ENCODE data around the gene CATSPERZ.

Gene CATSPERZ

DNA sequence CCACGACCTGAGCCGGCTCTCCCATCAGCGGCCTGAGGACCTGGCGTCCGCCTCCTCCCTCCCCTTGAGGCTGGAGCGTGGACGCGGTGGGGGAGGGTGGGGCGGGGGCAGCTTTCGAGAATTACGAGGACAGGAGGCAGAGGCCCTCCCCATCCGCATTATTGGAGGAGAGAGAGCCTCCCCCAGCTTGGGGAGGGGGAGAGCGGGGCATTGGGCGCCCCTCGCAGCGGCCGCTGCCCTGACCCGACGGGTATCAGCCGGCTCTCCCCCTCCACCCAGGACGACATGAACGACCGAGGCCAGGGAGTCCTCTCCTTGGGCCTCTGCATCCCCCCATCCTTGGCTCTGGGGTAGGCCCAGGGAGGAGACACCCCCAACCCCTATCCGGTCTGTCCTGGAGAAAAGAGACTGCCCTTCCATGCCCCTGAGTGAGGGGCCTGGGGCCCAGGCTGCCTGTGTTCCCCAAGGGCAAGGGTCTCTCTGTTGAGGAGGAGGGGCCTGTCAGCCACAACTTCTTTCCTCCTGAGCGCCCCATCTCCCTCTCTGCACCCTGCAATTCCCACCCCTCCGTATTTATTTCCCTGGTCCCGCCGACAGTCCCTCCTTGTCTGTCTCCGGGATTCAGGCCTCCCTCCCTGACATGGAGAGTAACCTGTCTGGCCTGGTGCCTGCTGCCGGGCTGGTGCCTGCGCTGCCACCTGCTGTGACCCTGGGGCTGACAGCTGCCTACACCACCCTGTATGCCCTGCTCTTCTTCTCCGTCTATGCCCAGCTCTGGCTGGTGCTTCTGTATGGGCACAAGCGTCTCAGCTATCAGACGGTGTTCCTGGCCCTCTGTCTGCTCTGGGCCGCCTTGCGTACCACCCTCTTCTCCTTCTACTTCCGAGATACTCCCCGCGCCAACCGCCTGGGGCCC, 14.0 kb upstream of the CATSPERZ start:
- DNase-seq = peak in 1 of 2 experiments; percentile 38

DNA sequence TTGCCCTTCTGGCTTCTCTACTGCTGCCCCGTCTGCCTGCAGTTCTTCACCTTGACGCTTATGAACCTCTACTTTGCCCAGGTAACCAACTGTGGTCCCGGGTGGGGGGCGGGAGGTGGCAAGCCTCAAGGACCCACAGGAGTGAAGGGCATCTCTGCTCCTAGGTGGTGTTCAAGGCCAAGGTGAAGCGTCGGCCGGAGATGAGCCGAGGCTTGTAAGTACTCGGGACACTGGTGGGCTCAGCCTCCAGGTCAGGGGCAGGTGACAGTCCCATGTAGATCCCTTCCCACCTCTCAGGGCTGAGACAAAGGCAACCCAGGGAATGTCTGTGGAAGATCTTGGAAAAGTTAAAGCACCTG, 13.4 kb upstream of the CATSPERZ start:
- DNase-seq = no peak

DNA sequence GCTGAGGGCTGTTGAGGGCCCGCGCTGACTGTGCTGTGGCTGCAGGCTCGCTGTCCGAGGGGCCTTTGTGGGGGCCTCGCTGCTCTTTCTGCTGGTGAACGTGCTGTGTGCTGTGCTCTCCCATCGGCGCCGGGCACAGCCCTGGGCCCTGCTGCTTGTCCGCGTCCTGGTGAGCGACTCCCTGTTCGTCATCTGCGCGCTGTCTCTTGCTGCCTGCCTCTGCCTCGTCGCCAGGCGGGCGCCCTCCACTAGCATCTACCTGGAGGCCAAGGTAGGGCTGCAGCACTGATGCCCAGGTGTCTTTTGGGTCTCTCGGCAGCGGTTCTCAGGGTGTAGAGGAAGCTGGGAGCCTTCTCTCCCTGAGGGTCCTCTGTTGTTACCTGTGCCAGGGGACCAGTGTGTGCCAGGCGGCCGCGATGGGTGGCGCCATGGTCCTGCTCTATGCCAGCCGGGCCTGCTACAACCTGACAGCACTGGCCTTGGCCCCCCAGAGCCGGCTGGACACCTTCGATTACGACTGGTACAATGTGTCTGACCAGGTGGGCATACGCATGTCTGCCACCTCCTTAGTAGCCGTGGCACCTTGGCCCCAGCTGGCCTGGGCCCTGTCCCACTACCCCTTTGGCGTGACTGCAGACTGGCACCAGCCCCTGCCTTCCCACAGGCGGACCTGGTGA, 12.3 kb upstream of the CATSPERZ start:
- no peak for DNase-seq

DNA sequence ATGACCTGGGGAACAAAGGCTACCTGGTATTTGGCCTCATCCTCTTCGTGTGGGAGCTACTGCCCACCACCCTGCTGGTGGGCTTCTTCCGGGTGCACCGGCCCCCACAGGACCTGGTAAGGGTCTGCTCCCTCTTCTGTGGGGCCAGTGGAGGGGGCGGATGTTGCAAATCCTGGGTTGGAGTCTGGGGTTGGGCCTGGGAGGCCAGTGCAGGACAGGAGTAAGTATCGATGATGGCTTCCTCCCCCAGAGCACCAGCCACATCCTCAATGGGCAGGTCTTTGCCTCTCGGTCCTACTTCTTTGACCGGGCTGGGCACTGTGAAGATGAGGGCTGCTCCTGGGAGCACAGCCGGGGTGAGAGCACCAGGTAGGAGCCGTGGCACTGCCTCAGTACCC, 11.8 kb upstream of the CATSPERZ start:
- no peak for DNase-seq

DNA sequence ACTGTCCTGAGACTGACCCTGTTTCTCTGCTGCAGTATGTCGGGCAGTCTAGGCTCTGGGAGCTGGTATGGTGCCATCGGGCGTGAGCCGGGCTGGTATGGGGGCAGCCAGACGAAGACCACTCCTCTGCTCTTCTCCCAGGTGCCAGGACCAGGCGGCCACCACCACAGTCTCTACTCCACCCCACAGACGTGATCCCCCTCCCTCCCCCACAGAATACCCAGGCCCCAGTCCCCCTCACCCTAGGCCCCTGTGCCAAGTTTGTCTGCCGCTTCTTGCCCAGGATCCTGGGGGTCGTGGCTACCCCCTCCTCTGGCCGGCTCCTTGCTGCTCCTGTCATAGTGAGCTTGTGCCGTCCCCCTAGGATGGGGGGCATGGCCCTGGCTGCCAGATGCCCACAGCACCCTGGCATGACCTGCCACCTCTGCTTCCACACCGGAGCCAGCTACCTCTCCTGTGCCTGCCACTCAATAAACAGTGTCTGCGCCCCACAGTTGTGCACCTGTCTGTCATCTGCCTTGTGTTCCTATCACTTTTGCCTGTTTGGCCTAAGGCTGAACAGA, 11.1 kb upstream of the CATSPERZ start:
- DNase-seq = no peak

DNA sequence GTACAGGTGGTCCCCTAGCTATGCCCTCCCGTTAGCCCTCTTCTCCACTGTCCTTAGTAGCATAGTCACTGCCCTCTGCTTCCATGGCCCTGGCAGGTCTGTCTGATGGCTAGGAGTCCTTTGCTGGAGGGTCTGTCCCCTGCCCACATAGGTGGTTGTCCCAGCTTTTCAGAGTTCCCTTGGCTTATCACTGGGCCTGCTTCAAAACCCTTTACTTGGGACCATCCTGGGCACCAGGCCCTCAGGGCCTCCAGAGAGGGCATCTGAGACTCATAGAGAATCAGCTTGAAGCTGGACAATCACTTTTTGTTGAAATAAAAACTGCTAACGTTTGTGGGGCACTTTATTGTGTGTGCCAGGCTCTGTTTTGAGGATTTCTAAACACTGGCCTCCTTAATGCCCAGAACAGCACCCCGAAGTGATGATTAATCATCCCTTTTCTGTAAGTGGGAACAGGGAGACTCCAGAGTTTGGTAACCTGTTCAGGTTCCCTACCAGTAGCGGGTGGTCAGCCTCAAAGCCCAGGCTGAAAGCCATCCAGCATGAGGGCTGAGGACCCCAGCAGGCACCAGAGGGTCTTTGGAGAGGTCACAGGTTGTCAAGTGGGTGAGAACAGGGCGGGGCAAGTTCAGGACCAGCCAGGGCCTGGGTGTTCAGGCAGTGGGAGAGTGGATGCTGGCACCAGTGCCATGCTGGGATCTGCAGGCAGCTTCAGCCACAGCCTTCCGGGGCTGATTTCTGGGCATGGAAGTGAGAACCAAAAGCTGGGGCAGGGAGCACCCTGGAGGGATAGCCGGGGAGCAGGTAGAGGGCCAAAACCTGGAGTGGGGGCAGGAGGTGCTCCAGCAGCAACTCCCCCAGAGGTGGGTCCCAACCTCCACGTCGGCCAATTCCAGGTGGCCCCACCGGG, 9.6 kb upstream of the CATSPERZ start:
- DNase-seq = no peak

DNA sequence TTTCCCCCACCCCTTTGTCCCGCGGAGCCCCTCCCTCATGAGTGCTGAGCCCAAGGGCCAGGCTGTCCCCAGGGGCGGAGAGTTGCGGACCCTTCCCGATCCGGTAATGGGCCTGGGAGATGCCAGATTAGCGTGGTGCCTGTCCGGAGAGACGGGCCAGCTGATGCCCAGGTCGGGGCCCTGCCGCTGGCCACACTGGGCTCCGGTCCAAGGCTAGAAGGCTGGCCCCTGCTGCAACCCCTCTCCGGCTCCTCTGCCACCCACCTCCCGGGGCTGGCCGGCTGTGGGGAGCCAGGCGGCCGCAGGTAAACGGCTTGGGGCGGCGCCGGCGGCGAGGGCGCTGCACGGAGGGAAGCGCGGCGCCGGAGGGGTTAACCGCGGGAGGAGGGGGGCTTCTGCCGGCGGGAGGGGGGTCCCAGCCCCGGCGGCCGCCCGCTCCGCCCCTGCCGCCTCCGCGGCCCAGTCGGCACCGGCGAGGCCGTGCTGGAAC, 8.9 kb upstream of the CATSPERZ start, which contains the start of gene KCNK4:
TSS of gene KCNK4 (plus strand) at position 41 of the 490 bp plus-strand sequence. CDS start 1,717 bp downstream, outside the sequence.
- no peak for DNase-seq

DNA sequence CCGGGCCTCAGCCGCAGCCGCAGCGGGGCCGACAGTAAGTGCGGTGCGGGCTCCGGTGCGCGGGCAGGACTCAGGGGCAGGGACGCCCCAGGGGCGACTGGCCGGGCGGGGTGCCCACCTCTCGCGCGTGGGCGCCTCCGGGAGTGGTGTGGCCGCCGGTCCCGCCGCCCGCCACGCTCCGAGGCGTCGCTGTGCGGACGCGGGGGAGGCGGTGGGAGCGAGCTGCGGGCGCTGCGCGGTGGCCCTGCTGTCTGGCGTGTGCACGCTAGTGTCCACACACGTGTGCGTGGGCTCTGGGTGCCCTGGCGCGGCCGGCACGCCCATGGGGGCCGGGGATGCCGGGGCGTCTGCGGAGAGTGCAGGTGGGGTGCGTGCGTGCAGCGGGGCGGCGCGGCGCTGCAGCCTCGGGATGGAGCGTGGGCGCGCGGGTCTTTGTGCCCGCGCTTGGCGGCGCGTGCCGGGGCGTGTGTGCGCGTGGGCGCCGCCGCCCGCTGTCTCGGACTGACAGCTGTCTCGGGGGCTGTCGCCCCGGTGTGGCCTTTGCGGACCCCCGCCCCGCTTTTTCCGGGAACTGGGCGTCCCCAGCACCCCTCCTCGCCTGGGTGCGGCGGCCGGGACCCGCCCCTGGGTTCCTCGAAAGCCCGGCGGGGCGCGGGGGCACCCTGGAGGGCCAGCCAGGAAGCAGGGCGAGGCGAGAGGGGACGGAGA, 8.3 kb upstream of the CATSPERZ start:
- DNase-seq = no peak

DNA sequence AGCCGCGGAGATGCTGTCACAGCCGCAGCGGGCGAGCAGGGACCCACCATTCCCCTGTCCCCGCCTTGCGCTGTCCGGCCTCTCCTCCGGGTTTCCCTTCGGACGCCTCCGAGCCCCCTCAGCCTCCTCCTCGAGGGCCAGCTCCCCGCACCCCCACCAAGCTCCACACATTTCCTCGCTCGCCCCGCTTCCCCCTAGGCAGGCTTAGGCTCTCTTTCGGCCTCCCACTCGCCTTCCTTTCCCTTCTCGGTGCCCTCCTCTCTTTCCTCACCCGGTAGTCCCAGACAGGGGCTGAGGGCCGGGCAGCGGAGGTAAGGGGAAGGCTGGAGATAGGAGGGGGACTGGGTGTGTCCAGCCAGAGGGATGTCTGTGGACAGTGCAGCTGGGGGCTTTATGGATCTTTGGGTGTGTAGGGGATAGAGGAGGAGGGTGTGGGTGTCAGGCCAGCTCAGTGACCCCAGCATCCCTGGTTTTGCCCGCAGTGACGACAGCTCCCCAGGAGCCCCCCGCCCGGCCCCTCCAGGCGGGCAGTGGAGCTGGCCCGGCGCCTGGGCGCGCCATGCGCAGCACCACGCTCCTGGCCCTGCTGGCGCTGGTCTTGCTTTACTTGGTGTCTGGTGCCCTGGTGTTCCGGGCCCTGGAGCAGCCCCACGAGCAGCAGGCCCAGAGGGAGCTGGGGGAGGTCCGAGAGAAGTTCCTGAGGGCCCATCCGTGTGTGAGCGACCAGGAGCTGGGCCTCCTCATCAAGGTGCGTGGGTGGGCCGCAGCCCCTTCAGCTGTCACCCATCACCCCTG, 7.5 kb upstream of the CATSPERZ start:
- DNase-seq = no peak

DNA sequence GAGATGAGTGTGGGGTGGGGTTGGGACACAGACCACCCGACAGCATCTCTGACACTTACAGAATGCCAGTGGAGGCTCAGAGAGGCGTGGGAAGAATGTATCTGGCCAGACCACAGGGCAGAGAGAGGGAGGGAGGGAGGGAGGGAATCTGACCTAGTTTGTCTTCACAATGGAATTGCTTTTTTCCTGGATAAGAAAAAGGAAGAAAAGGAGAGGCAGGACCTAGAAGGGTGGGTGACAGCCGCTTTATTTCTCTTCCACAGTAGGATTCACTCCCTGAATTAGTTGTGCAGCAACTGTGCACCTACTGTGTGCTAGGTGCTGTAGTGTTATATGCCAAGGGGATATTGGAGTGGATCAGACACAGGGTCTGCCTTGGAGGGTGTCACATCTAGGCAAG, 5.4 kb upstream of the CATSPERZ start:
- no peak for DNase-seq

DNA sequence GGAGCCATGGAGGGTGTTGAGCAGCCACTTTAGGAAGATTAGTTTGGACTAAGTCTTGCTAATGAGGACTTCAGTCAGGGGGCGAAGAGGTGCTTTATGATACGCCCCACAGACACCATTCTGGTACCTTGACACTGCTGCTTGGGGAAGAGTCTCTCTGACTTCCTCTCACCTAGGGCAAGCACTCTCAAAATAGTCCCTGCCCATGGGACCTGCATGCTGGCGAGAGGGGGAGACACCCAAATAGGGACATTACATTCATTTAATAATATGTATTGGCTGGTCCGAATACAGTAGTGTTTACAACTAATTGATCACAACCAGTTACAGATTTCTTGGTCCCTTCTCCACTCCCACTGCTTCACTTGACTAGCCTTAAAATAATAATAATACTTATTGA, 4.4 kb upstream of the CATSPERZ start:
- no peak for DNase-seq

DNA sequence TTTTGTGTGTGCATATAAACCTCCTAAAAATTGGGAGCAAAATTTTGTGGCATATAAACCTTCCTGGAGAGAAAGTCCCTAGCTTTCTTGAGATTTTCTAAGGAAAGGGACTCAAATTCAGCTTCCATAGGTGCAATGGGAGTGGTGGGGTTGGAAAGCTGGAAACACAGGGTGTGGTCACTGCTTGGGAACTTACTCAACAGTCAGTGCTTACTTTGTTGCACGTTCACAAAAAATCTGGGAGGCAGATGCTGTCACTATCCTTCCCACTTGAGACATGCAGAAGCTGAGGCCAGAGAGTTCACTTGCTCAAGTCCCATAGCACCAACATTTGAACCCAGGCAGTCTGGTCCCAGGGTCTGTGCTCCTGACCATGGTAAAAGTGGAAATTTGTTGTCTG, 3.9 kb upstream of the CATSPERZ start:
- DNase-seq = no peak

DNA sequence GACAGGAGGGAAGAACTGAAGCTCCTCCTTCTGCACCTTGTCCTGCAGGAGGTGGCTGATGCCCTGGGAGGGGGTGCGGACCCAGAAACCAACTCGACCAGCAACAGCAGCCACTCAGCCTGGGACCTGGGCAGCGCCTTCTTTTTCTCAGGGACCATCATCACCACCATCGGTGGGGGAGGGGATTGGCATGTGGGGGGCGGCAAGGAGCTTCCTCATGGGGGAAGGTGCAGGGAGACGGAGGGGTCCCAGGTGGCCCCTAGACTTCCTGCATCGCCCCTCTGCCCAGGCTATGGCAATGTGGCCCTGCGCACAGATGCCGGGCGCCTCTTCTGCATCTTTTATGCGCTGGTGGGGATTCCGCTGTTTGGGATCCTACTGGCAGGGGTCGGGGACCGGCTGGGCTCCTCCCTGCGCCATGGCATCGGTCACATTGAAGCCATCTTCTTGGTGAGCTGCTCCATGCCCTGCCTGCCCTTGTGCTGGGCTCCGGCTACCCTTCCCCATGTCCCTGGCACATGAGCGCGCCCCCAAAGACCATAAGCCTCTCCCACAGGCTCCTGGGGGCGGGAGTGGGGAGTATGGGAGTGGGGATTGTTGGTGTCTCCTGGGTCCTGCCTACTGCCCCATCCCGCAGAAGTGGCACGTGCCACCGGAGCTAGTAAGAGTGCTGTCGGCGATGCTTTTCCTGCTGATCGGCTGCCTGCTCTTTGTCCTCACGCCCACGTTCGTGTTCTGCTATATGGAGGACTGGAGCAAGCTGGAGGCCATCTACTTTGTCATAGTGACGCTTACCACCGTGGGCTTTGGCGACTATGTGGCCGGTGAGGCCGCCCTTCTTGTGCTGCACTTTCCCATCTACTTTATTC, 3.1 kb upstream of the CATSPERZ start:
- DNase-seq = no peak

DNA sequence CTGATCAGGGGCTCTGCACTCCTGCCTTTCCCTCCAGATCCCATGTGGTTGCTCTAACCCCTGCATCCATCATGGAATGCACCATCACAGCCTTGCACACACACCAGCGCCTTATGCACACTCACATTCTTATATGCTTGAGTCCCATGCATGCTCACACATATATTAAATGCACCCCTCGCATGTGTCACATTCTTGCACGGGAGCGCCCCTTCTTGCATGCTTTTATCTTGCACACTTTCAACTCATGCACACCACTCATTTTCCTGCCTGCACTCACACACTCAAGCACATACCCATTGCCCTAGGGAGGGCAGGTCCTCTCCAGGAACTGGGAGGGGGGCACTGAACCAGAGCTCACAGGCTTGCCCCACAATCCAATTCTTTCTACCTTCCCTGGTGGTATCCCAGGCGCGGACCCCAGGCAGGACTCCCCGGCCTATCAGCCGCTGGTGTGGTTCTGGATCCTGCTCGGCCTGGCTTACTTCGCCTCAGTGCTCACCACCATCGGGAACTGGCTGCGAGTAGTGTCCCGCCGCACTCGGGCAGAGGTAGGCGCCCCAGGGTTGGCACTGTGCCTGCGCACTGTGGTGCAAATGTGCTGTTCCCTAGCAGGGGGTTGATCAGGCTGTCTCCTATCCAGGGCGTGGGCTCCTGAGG, 2.3 kb upstream of the CATSPERZ start:
- DNase-seq = no peak

DNA sequence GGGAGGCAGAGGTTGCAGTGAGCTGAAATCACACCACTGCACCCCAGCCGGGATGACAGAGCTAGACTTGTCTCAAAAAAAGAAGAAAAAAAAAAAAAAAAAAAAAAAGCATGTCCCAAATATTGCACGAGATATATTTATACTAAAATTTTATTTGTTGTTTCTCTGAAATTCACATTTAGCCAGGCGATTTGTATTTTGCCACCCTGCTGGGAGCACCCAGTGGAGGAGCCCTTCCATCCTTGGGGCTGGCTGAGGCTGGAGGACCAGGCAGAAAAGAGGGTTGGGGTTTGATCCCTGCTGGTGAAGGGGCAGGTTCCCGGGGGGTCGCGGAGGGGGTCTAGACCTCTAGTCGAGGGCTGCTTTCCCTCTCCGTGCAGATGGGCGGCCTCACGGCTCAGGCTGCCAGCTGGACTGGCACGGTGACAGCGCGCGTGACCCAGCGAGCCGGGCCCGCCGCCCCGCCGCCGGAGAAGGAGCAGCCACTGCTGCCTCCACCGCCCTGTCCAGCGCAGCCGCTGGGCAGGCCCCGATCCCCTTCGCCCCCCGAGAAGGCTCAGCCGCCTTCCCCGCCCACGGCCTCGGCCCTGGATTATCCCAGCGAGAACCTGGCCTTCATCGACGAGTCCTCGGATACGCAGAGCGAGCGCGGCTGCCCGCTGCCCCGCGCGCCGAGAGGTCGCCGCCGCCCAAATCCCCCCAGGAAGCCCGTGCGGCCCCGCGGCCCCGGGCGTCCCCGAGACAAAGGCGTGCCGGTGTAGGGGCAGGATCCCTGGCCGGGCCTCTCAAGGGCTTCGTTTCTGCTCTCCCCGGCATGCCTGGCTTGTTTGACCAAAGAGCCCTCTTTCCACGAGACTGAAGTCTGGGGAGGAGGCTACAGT, 952 bp upstream of the CATSPERZ start:
- DNase-seq = no peak

DNA sequence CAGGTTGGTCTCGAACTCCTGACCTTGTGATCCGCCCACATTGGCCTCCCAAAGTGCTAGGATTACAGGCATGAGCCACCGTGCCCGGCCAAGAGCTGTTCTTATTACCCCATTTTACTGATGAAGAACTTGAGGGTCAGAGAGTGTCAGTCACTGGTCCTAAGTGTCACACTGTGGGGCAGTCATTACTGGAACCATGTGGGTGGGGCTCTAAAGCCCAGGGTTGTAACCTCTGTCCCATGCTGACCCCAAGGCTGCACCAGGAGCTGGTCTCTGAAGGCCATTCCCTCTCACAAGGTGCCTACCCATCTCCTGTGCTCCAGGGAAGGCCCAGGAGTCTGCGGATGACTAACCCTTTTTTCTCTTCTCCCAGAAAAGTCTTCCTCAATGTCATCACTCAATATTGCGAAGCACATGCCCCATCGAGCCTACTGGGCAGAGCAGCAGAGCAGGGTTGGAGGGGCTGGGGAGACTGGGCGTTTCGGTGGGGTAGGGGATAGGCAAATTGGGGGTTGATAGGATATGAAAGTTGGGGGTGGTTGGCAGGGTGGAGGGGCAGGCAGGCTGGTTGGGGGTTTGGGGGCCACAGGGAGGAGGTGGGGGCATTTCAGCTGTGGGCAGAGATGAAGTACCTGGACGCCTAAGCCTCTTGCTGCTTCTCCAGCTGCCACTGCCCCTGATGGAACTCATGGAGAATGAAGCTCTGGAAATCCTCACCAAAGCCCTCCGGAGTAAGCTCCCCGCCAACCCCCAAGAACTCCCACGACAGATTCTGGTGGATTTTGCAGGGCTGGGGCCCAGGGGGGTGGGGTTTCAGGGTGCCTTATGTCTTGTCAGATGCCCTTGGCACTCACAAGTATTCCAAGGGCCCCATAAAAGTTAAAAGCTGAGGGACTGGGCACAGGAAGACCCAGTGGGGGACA, 3.2 kb downstream of the CATSPERZ start:
- DNase-seq = no peak

DNA sequence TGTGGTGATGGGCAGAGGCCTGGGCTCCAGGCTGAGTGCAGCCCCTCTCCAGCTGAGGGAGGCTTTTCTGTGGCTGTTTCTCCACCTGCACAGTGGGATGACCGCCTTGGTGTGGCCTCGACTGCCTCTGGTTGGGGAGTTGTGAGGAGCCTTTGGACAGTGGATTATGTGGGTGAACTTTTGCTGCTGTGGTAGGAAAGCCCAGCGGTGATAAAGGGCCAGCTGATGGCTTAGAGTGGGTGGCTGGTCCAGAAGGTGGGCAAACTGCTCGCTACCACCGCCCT, 3.8 kb downstream of the CATSPERZ start:
- no peak for DNase-seq
